ENCODE results near the gene DENND1B. TPM values are rescaled to one million over a fixed set of nuclear protein-coding genes. Genes with fewer than 3 reads are reported as not detected.

The DENND1B gene
- total and polyA plus RNA-seq, 2 donors (not counting 1 experiment from before 2014, with no cell fraction given), result 4.3 to 25.4 TPM

- H3K9me3 ChIP-seq (ENCODE audit: control extremely low read depth in 1 of 3, control insufficient read depth in 2 of 3, insufficient read depth in 1 of 3, low read length in 2 of 3), result no peaks in the 10 kb centered on the region
- no peak overlapping the region for H3K27ac Mint-ChIP-seq
- no peaks in the 10 kb centered on the region for H3K36me3 ChIP-seq (replicated peaks in 1 of 2; ENCODE audit: control extremely low read depth in 1 of 2, control insufficient read depth in 1 of 2, extremely low read depth in 1 of 2, insufficient read depth in 2 of 2, low read length in 1 of 2)
- H2AFZ ChIP-seq (ENCODE audit: insufficient read depth, low read depth, low read length, poor library complexity, severe bottlenecking), result no peak overlapping the region
- no peak overlapping the region for H3K9ac ChIP-seq (ENCODE audit: low read length)
- H3K4me2 ChIP-seq (replicated peaks; ENCODE audit: low read depth, low read length, poor library complexity, severe bottlenecking), result no peak overlapping the region
- no peak overlapping the region for H3K4me3 Mint-ChIP-seq
- ChIA-PET CTCF (no interaction called here), POLR2A (no interaction called here)
- no peak overlapping the region for H3K4me3 ChIP-seq (ENCODE audit: control extremely low read depth in 1 of 5, extremely low read depth in 1 of 5, insufficient read depth in 1 of 5, low read depth in 2 of 5, low read length in 4 of 5)
- intact Hi-C loops (cut with micrococcal nuclease), result no loop called here
- peaks cover 0 to 4% of the 10 kb centered on the region in 2 donors for H3K4me1 ChIP-seq (ENCODE audit: control insufficient read depth in 2 of 2, insufficient read depth in 2 of 2, low read length in 2 of 2)
- no peaks in the 10 kb centered on the region for H3K4me1 Mint-ChIP-seq
- H4K20me1 ChIP-seq (ENCODE audit: control insufficient read depth, insufficient read depth, low read length, poor library complexity, severe bottlenecking), result no peaks in the 10 kb centered on the region
- H3K9me3 Mint-ChIP-seq (ENCODE audit: insufficient read depth), result no peaks in the 10 kb centered on the region
- no peak overlapping the region for H3K27ac ChIP-seq (ENCODE audit: low read length in 2 of 2)
- H3K27me3 ChIP-seq (replicated peaks in 1 of 4; ENCODE audit: control extremely low read depth in 1 of 4, control insufficient read depth in 3 of 4, insufficient read depth in 4 of 4, low read length in 3 of 4), result no peaks in the 10 kb centered on the region
- peaks cover 18% of the 10 kb centered on the region for H3K27me3 Mint-ChIP-seq
- WGBS (ENCODE audit: insufficient coverage), result 94% methylated on average over 2 of the region's 9 CpGs
- DNase-seq (no peak), ATAC-seq (ENCODE audit: low read depth) (no peak)
- H3K79me2 ChIP-seq (ENCODE audit: control insufficient read depth, insufficient read depth, low read length), result no peaks in the 10 kb centered on the region
- no peak for TF ChIP-seq EZH2 (IDR thresholded peaks at IDR 0.05; ENCODE audit: borderline replicate concordance, insufficient read depth, low read depth, low read length, poor library complexity, severe bottlenecking)
- TF ChIP-seq CTCF (IDR thresholded peaks at IDR 0.05), result no peak
Observed at GRCh38 chr1:197471248-197471985, 303.9 kb downstream of the DENND1B start.

- WGBS (ENCODE audit: insufficient coverage), result no CpG with 5 or more reads among the region's 1 CpG
- Mint-ChIP-seq H3K27ac (no peak overlapping the region), H3K4me1 (no peaks in the 10 kb centered on the region), H3K27me3 (peaks cover 21% of the 10 kb centered on the region), H3K9me3 (ENCODE audit: insufficient read depth) (no peaks in the 10 kb centered on the region), H3K4me3 (no peak overlapping the region)
- no peaks in the 10 kb centered on the region for H3K27me3 ChIP-seq (replicated peaks in 1 of 4; ENCODE audit: control extremely low read depth in 1 of 4, control insufficient read depth in 3 of 4, insufficient read depth in 4 of 4, low read length in 3 of 4)
- no peak overlapping the region for H3K9ac ChIP-seq (ENCODE audit: low read length)
- DNase-seq, result no peak
- no peak overlapping the region for H3K27ac ChIP-seq (ENCODE audit: low read length in 2 of 2)
- no peaks in the 10 kb centered on the region for H4K20me1 ChIP-seq (ENCODE audit: control insufficient read depth, insufficient read depth, low read length, poor library complexity, severe bottlenecking)
- POLR2A ChIA-PET, result no interaction called here
- no peaks in the 10 kb centered on the region for H3K36me3 ChIP-seq (replicated peaks in 1 of 2; ENCODE audit: control extremely low read depth in 1 of 2, control insufficient read depth in 1 of 2, extremely low read depth in 1 of 2, insufficient read depth in 2 of 2, low read length in 1 of 2)
- no peaks in the 10 kb centered on the region for H3K79me2 ChIP-seq (ENCODE audit: control insufficient read depth, insufficient read depth, low read length)
- H3K4me3 ChIP-seq (ENCODE audit: control extremely low read depth in 1 of 5, extremely low read depth in 1 of 5, insufficient read depth in 1 of 5, low read depth in 2 of 5, low read length in 4 of 5), result no peak overlapping the region
- intact Hi-C loops (cut with micrococcal nuclease), result no loop called here
- CTCF ChIA-PET, result interaction anchor here (0.9 kb wide), 1 partner anchor 290 kb away, joined by 3 read pairs; no protein-coding TSS in a partner anchor
- peak overlapping the region; percentile 36 for H2AFZ ChIP-seq (ENCODE audit: insufficient read depth, low read depth, low read length, poor library complexity, severe bottlenecking)
- TF ChIP-seq CTCF (IDR thresholded peaks at IDR 0.05) (no peak), EZH2 (IDR thresholded peaks at IDR 0.05; ENCODE audit: borderline replicate concordance, insufficient read depth, low read depth, low read length, poor library complexity, severe bottlenecking) (no peak)
- peaks cover 0 to 4% of the 10 kb centered on the region in 2 donors for H3K4me1 ChIP-seq (ENCODE audit: control insufficient read depth in 2 of 2, insufficient read depth in 2 of 2, low read length in 2 of 2)
- H3K4me2 ChIP-seq (replicated peaks; ENCODE audit: low read depth, low read length, poor library complexity, severe bottlenecking), result no peak overlapping the region
- no peaks in the 10 kb centered on the region for H3K9me3 ChIP-seq (ENCODE audit: control extremely low read depth in 1 of 3, control insufficient read depth in 2 of 3, insufficient read depth in 1 of 3, low read length in 2 of 3)
- ATAC-seq (ENCODE audit: low read depth), result no peak
Observed at GRCh38 chr1:197470330-197470729, 304.9 kb downstream of the DENND1B start.
